ENCODE data around the gene DPH1. TPM values are rescaled to one million over a fixed set of nuclear protein-coding genes. Genes with fewer than 3 reads are reported as not detected.

DPH1 gene
- total RNA-seq, 2 donors from 2014 or later = 31.1 to 48.3 TPM

GRCh38 chr17:2077040-2077439, 47.1 kb downstream of the DPH1 start:
- H3K36me3 Mint-ChIP-seq (ENCODE audit: low read depth) = peaks cover 66% of the 10 kb centered on the region
- no peaks in the 10 kb centered on the region for H3K9me3 Mint-ChIP-seq
- no peaks in the 10 kb centered on the region for H3K27me3 Mint-ChIP-seq (ENCODE audit: insufficient read depth)
- H3K4me1 Mint-ChIP-seq = peaks cover 5% of the 10 kb centered on the region
- WGBS, 2 experiments (ENCODE audit: insufficient coverage in 1 of 2, insufficient read length in 1 of 2) = 95 to 96% methylated on average over 7 to 8 of the region's 8 CpGs
- peaks cover 80% of the 10 kb centered on the region for H3K36me3 ChIP-seq (ENCODE audit: control insufficient read depth, insufficient read depth, low read length)
- no peak overlapping the region for H3K9ac ChIP-seq (ENCODE audit: extremely low read depth, low read length, poor library complexity, severe bottlenecking)
- no peak overlapping the region for H3K4me3 ChIP-seq (ENCODE audit: low read length)
- peaks cover 5% of the 10 kb centered on the region for H3K4me1 ChIP-seq (ENCODE audit: control insufficient read depth, insufficient read depth, low read length)
- H3K4me3 Mint-ChIP-seq = no peak overlapping the region
- no peak overlapping the region for H3K27ac ChIP-seq (ENCODE audit: low read depth, low read length)
- H3K27me3 ChIP-seq (ENCODE audit: control insufficient read depth, insufficient read depth, low read length, poor library complexity, severe bottlenecking) = no peaks in the 10 kb centered on the region
- no peak for DNase-seq
- no peaks in the 10 kb centered on the region for H3K9me3 ChIP-seq (ENCODE audit: control insufficient read depth, low read length)
- TF ChIP-seq CTCF (conservative IDR thresholded peaks at IDR 0.05) = no peak
- no peak overlapping the region for H3K27ac Mint-ChIP-seq

GRCh38 chr17:2081564-2081963, 51.6 kb downstream of the DPH1 start:
- Mint-ChIP-seq H3K27me3 (ENCODE audit: insufficient read depth) (no peaks in the 10 kb centered on the region), H3K36me3 (ENCODE audit: low read depth) (peaks cover 57% of the 10 kb centered on the region), H3K4me1 (peaks cover 27% of the 10 kb centered on the region), H3K4me3 (no peak overlapping the region), H3K9me3 (no peaks in the 10 kb centered on the region), H3K27ac (no peak overlapping the region)
- Histone ChIP-seq H3K36me3 (ENCODE audit: control insufficient read depth, insufficient read depth, low read length) (peaks cover 62% of the 10 kb centered on the region), H3K4me1 (ENCODE audit: control insufficient read depth, insufficient read depth, low read length) (peaks cover 18% of the 10 kb centered on the region), H3K4me3 (ENCODE audit: low read length) (no peak overlapping the region), H3K27ac (ENCODE audit: low read depth, low read length) (no peak overlapping the region), H3K9ac (ENCODE audit: extremely low read depth, low read length, poor library complexity, severe bottlenecking) (no peak overlapping the region), H3K27me3 (ENCODE audit: control insufficient read depth, insufficient read depth, low read length, poor library complexity, severe bottlenecking) (no peaks in the 10 kb centered on the region), H3K9me3 (ENCODE audit: control insufficient read depth, low read length) (no peaks in the 10 kb centered on the region)
- no peak for DNase-seq
- TF ChIP-seq CTCF (conservative IDR thresholded peaks at IDR 0.05) = no peak
- 91 to 94% methylated on average over 8 to 9 of the region's 9 CpGs for WGBS, 2 experiments (ENCODE audit: insufficient coverage in 1 of 2, insufficient read length in 1 of 2)

- Histone ChIP-seq H3K27me3 (ENCODE audit: control insufficient read depth, insufficient read depth, low read length, poor library complexity, severe bottlenecking) (no peaks in the 10 kb centered on the region), H3K9ac (ENCODE audit: extremely low read depth, low read length, poor library complexity, severe bottlenecking) (no peak overlapping the region), H3K4me1 (ENCODE audit: control insufficient read depth, insufficient read depth, low read length) (peaks cover 18% of the 10 kb centered on the region), H3K9me3 (ENCODE audit: control insufficient read depth, low read length) (no peaks in the 10 kb centered on the region), H3K36me3 (ENCODE audit: control insufficient read depth, insufficient read depth, low read length) (peaks cover 62% of the 10 kb centered on the region), H3K27ac (ENCODE audit: low read depth, low read length) (no peak overlapping the region), H3K4me3 (ENCODE audit: low read length) (no peak overlapping the region)
- no peak for TF ChIP-seq CTCF (conservative IDR thresholded peaks at IDR 0.05)
- Mint-ChIP-seq H3K9me3 (no peaks in the 10 kb centered on the region), H3K4me3 (no peak overlapping the region), H3K4me1 (peaks cover 27% of the 10 kb centered on the region), H3K27ac (no peak overlapping the region), H3K36me3 (ENCODE audit: low read depth) (peaks cover 59% of the 10 kb centered on the region), H3K27me3 (ENCODE audit: insufficient read depth) (no peaks in the 10 kb centered on the region)
- peak; percentile 72 for DNase-seq
- WGBS, 2 experiments (ENCODE audit: insufficient coverage in 1 of 2, insufficient read length in 1 of 2) = 82 to 85% methylated on average over 8 to 9 of the region's 9 CpGs
Measured at GRCh38 chr17:2082003-2082781, 52.2 kb downstream of the DPH1 start.

All from endodermal cell (in vitro differentiated cells).